C4-2B (cell line): ENCODE results near the gene TRIM66.

ENCODE experiments used
- ZFX ChIP-seq: fragments of 450-650 bp; IDR thresholded peaks from 2 replicates; pipeline ENCODE4 v1.6.1; 2017
- TF ChIP-seq, protein P1 (sequence below): fragments of 450-650 bp; conservative IDR thresholded peaks from 2 replicates; pipeline ENCODE4 v1.5.1; 2017; ENCODE audit warnings: mild to moderate bottlenecking

DNA sequence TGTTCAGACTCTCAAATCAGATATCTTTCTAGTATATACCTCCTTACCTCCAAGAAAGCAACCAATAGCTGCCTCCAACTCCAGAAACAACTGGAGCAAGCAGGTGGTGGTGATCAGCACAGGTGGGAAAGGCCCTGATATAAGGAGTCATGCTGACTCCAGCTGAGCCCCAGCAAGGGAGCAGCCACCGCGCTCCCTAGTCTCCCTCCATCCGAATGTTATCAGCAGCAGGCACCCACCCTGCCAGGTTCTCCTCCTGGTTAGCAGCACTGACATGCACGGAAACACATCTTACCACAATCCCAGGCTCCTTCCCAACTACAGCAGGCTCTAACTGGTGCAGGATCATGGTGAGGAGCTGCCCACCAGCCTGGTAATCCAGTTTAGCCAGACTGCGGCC, 69.9 kb downstream of the TRIM66 start:
- TF ChIP-seq, protein P1, sequence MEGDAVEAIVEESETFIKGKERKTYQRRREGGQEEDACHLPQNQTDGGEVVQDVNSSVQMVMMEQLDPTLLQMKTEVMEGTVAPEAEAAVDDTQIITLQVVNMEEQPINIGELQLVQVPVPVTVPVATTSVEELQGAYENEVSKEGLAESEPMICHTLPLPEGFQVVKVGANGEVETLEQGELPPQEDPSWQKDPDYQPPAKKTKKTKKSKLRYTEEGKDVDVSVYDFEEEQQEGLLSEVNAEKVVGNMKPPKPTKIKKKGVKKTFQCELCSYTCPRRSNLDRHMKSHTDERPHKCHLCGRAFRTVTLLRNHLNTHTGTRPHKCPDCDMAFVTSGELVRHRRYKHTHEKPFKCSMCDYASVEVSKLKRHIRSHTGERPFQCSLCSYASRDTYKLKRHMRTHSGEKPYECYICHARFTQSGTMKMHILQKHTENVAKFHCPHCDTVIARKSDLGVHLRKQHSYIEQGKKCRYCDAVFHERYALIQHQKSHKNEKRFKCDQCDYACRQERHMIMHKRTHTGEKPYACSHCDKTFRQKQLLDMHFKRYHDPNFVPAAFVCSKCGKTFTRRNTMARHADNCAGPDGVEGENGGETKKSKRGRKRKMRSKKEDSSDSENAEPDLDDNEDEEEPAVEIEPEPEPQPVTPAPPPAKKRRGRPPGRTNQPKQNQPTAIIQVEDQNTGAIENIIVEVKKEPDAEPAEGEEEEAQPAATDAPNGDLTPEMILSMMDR: no peak
- no peak for TF ChIP-seq ZFX
